A673 (cell line): ENCODE data around the gene FSTL4. TPM values are rescaled to one million over a fixed set of nuclear protein-coding genes. Genes with fewer than 3 reads are reported as not detected.
"Not testable (repeated sequence)": the region's sequence is repeated elsewhere in the genome, so short reads cannot be mapped to it uniquely, and the experiment has no call there.

Experiments
- BruUV-seq: library from RNA; stranded (reverse); fragments of 400-500 nt; replicated peaks from 2 replicates; lab custom pipeline; 2021; lab: Mats Ljungman, UMichigan
- CTCF ChIA-PET: fragments of 300-600 bp; sonication (Branson Sonifier 250); formaldehyde crosslinking; loops from one replicate; lab custom pipeline; 2022; ENCODE audit warnings: antibody characterized with exemption; lab: Charles Lee
- POLR2A ChIA-PET: fragments of 300-600 bp; sonication (Branson Sonifier 250); formaldehyde crosslinking; loops from one replicate; lab custom pipeline; 2022; ENCODE audit warnings: antibody characterized with exemption; ENCODE audit not compliant: low non-redundant PET; lab: Charles Lee
- DNase-seq: peaks from one replicate; pipeline ENCODE4 v3.0.0-alpha.2; 2015; ENCODE audit warnings: low spot score
- H3K27ac ChIP-seq: fragments of 200-600 bp; sonication (generic); 2 replicates; pipeline ENCODE4 v1.5.1; 2016; ENCODE audit warnings: mixed run types, low read depth, mild to moderate bottlenecking, mixed read lengths, antibody characterized with exemption, low read length; ENCODE audit not compliant: poor library complexity, severe bottlenecking
- H3K27me3 ChIP-seq: fragments of 200-600 bp; sonication (generic); replicated peaks from 2 replicates; pipeline ENCODE4 v1.6.1; 2017; ENCODE audit warnings: mixed run types, low read depth, mild to moderate bottlenecking, mixed read lengths, antibody characterized with exemption, low read length; ENCODE audit not compliant: insufficient read depth, poor library complexity
- H3K36me3 ChIP-seq: fragments of 200-600 bp; sonication (generic); 2 replicates; pipeline ENCODE4 v1.6.1; 2016; ENCODE audit warnings: mixed run types, mild to moderate bottlenecking, mixed read lengths, antibody characterized with exemption, low read length; ENCODE audit not compliant: insufficient read depth, poor library complexity, severe bottlenecking
- H3K4me1 ChIP-seq: fragments of 200-600 bp; sonication (generic); 2 replicates; pipeline ENCODE4 v1.6.1; 2017; ENCODE audit warnings: mixed run types, mild to moderate bottlenecking, mixed read lengths, antibody characterized with exemption, low read length; ENCODE audit not compliant: insufficient read depth, poor library complexity, severe bottlenecking
- H3K4me3 ChIP-seq: fragments of 200-600 bp; sonication (generic); 2 replicates; pipeline ENCODE4 v1.5.1; 2016; ENCODE audit warnings: low read depth, mixed run types, mild to moderate bottlenecking, mixed read lengths, low read length; ENCODE audit not compliant: poor library complexity, severe bottlenecking
- H3K9me3 ChIP-seq: fragments of 200-600 bp; sonication (generic); 2 replicates; pipeline ENCODE4 v1.6.1; 2016; ENCODE audit warnings: mixed run types, low read depth, mild to moderate bottlenecking, mixed read lengths, antibody characterized with exemption, low read length; ENCODE audit not compliant: poor library complexity, severe bottlenecking
- EZH2 ChIP-seq: fragments of 200-600 bp; sonication (generic); IDR thresholded peaks from 2 replicates; pipeline ENCODE4 v1.6.1; 2017; ENCODE audit warnings: borderline replicate concordance, low read depth, mild to moderate bottlenecking, mixed read lengths, antibody characterized with exemption, low read length; ENCODE audit not compliant: poor library complexity, severe bottlenecking
- intact Hi-C: fragments of 100-400 bp; cut with micrococcal nuclease; formaldehyde crosslinking; loops from one replicate; pipeline ENCODE4 v1.10.0; 2022; ENCODE audit not compliant: unreplicated experiment
- total RNA-seq: library from RNA; stranded (reverse); gene quantifications from 2 replicates; pipeline ENCODE4 v1.2.3, GENCODE V29; 2021
- TF ChIP-seq, protein P1 (sequence below): fragments of 300-800, 200-600 bp; sonication (generic); conservative IDR thresholded peaks from 2 replicates; pipeline ENCODE4 v1.5.1; 2017; ENCODE audit warnings: low read depth, mild to moderate bottlenecking, antibody characterized with exemption, low read length, moderate library complexity, mixed read lengths

The FSTL4 gene
- total RNA-seq, 1 experiment from 2014 or later, result 0.86 TPM

DNA sequence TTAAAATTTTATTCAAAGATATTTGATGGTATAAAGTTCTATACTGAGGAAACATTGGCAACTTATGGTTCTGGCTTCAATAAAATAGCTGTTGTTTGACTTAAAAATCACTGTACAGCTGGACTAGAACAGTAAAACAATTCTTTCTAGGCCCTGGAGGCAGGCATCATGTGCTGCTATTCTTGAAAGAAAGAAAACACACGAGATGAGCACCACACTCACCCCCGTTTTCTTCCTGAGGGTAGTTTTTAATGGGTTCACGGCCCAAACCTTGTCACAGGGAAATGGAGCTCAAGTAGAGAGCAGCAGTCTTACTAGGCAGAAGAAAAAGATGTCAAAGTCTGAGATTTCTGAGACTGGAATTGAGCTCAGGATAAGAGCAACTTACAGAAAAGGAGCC is 68.0 kb downstream of the FSTL4 start:
- POLR2A ChIA-PET, result no interaction called here
- BruUV-seq, result no TSS peak
- H3K9me3 ChIP-seq, result no peaks in the 10 kb centered on the region
- no peaks in the 10 kb centered on the region for H3K36me3 ChIP-seq
- H3K4me1 ChIP-seq, result no peaks in the 10 kb centered on the region
- TF ChIP-seq, protein P1, sequence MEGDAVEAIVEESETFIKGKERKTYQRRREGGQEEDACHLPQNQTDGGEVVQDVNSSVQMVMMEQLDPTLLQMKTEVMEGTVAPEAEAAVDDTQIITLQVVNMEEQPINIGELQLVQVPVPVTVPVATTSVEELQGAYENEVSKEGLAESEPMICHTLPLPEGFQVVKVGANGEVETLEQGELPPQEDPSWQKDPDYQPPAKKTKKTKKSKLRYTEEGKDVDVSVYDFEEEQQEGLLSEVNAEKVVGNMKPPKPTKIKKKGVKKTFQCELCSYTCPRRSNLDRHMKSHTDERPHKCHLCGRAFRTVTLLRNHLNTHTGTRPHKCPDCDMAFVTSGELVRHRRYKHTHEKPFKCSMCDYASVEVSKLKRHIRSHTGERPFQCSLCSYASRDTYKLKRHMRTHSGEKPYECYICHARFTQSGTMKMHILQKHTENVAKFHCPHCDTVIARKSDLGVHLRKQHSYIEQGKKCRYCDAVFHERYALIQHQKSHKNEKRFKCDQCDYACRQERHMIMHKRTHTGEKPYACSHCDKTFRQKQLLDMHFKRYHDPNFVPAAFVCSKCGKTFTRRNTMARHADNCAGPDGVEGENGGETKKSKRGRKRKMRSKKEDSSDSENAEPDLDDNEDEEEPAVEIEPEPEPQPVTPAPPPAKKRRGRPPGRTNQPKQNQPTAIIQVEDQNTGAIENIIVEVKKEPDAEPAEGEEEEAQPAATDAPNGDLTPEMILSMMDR, result no peak
- no peak for TF ChIP-seq EZH2
- H3K27ac ChIP-seq, result no peak overlapping the region
- CTCF ChIA-PET, result no interaction called here
- no peak overlapping the region for H3K4me3 ChIP-seq
- intact Hi-C loops, result no loop called here
- H3K27me3 ChIP-seq, result peaks cover 13% of the 10 kb centered on the region
- no peak for DNase-seq

DNA sequence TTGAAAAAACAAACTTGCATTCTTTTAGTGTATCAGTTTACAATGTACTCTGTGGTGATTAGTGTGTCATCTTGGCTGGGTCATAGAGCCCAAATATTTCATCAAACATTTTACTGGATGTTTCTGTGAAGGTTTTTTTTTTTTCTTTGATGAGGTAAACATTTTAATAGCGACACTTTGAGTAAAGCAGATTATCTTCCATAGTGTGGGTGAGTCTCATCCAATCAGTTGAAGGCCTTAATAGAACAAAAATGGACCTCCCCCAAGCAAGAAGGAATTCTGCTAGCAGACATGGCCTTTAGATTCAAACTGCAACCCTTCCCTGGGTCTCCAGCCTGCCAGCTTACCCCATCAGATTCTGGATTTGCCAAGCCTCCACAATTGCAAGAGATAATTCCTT is 72.5 kb downstream of the FSTL4 start:
- no TSS peak for BruUV-seq
- intact Hi-C loops, result no loop called here
- no peak overlapping the region for H3K4me3 ChIP-seq
- no peak for DNase-seq
- H3K4me1 ChIP-seq, result no peaks in the 10 kb centered on the region
- no peak overlapping the region for H3K27ac ChIP-seq
- H3K9me3 ChIP-seq, result no peaks in the 10 kb centered on the region
- H3K36me3 ChIP-seq, result no peaks in the 10 kb centered on the region
- CTCF ChIA-PET, result no interaction called here
- POLR2A ChIA-PET, result no interaction called here
- TF ChIP-seq, protein P1, result no peak
- TF ChIP-seq EZH2, result no peak
- peaks cover 19% of the 10 kb centered on the region for H3K27me3 ChIP-seq

DNA sequence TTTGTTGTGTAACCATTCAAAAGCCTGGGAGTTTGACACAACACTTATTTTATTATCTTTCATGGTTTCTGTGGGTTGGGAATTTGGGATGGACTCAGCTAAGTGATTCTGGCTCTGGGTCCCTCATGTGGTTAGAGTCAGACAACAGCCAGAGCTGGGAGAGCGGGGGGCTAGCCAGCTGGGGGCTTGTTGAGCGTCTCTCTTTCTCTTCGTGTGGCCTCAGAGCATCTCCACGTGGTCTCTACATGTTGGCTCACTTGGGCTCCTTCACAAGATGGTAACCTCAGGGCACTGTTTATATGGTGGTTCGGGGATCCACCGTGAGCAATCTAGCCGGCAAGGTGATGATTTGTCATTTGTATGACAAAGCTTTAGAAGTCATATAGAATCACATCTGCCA is 73.6 kb downstream of the FSTL4 start:
- Histone ChIP-seq H3K27ac (no peak overlapping the region), H3K27me3 (peaks cover 19% of the 10 kb centered on the region), H3K9me3 (no peaks in the 10 kb centered on the region), H3K36me3 (no peaks in the 10 kb centered on the region), H3K4me3 (no peak overlapping the region), H3K4me1 (no peaks in the 10 kb centered on the region)
- ChIA-PET POLR2A (no interaction called here), CTCF (no interaction called here)
- no peak for DNase-seq
- intact Hi-C loops, result no loop called here
- TF ChIP-seq, protein P1, result no peak
- TF ChIP-seq EZH2, result no peak
- no TSS peak for BruUV-seq

DNA sequence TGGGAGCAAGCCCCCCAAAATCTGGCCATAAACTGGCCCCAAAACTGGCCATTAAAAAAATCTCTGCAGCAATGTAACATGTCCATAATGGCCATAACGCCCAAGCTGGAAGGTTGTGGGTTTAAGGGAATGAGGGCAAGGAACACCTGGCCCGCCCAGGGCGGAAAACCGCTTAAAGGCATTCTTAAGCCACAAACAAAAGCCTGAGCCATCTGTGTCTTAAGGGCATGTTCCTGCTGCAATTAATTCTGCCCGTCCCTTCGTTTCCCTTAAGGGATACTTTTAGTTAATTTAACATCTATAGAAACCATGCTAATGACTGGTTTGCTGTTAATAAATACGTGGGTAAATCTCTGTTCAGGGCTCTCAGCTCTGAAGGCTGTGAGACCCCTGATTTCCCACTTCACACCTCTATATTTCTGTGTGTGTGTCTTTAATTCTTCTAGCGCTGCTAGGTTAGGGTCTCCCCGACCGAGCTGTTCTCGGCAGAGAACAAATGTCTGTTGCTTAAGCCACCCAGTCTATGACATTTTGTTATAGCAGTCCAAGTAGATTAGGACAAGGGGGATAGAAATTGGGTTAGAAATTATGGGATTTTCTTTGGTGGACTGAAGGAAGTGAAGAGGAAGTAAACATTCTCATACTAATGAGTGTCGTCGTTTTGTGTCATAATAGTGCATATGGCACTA is 77.0 kb downstream of the FSTL4 start:
- H3K4me3 ChIP-seq, CTCF ChIA-PET, H3K4me1 ChIP-seq, POLR2A ChIA-PET, DNase-seq, H3K27ac ChIP-seq, intact Hi-C loops, H3K9me3 ChIP-seq, H3K36me3 ChIP-seq, BruUV-seq: not testable (repeated sequence)
- peaks cover 10% of the 10 kb centered on the region for H3K27me3 ChIP-seq
